ENCODE measurements around the gene AP3B1.
"Not testable (repeated sequence)": the region's sequence is repeated elsewhere in the genome, so short reads cannot be mapped to it uniquely, and the experiment has no call there.

AP3B1 gene

DNA sequence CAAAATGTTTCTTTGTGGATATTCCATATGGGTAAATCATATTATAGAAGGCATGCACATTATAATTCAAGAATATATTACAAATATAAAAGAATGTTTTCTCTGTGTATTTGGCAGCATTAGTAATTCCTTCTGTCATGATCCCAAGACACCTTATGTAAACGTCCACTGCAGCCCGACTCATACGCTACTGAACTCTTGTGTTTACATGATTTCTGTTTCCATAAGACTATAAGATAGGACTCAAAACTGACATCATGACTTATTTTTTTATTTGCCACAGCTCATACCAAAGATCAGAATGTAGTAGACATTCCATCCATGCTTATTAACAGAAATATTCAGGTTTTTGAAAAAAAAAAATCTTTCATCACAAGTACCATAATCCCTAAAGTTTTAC, 234.1 kb downstream of the AP3B1 start:
- FAIRE-seq = no peak

- no peak for FAIRE-seq
Observed at GRCh38 chr5:78058625-78059024, 235.9 kb downstream of the AP3B1 start.

DNA sequence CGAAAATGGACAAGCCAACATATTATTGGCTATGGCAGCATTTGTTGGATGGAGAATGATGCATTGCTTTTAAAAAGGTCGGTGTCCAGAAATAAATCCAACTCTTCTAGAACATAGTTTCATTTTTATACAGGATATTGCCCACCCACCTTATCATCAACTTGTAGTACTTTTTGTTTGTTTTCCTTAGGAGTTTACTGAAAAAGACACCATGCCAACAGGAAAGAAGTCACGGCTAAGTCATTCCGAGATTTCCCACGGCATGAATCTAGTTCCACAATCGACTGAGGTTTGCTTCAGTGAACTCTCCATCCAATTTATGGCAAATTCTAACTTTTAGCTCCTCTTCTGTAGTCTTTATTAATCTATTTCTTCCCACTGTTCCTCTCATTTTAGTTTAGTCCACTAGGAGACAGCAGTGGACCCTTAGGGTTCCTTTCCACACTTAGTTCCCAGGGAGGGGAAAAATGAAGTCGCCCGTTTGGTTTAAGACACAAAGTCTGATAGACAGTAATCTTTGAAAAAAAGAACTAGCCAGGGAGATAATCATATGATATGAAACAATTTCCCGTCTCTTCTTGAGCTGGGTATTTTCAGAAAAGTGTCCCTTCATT, 237.5 kb downstream of the AP3B1 start:
- no peak for FAIRE-seq

GRCh38 chr5:78056053-78056452, 238.4 kb downstream of the AP3B1 start:
- FAIRE-seq = no peak

DNA sequence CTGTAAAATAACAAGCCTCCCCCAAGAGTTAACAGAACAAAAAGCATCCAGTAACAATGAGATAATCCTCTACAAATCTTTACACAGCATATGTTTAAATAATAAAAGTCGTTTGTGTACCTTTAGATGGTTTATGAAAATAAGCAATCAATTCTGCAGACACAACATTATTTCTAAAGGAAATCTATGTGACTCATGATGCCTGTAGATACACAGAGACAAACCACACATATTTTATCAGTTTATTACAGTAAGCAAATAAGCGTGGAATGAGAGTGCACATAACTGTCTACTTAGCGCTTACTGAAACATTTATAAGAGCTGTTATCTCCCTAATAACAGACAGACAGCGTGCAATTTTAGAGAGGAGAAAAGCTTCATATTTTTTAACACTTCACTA, 243.6 kb downstream of the AP3B1 start:
- FAIRE-seq = peak; percentile 83

DNA sequence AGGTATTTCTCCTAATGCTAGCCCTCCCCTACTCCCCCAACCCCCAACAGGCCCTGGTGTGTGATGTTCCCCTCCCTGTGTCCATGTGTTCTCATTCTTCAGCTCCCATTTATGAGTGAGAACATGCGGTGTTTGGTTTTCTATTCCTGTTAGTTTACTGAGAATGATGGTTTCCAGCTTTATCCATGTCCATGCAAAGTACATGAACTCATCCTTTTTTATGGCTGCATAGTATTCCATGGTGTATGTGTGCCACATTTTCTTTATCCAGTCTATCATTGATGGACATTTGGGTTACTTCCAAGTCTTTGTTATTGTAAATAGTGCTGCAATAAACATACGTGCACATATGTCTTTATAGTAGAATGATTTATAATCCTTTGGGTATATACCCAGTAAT, 247.7 kb downstream of the AP3B1 start:
- FAIRE-seq = not testable (repeated sequence)

GRCh38 chr5:78046006-78046405, 248.5 kb downstream of the AP3B1 start:
- no peak for FAIRE-seq

DNA sequence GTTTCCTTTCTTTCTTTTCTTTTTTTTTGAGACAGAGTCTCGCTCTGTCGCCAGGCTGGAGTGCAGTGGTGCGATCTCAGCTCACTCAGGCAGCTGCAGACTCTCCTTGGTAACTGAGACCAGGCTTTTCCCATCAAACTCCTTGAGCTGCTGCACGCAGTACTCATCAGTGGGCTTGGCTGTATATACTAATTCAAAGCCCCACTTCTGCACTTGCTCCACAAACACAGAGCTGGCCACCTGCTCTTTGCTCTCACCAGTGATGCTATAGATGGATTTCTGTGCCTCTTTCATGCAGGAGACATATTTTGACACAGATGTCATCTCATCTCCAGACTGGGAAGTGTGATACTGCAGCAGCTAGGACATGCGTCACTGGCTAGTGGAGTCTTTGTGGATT, 252.7 kb downstream of the AP3B1 start:
- FAIRE-seq = no peak

DNA sequence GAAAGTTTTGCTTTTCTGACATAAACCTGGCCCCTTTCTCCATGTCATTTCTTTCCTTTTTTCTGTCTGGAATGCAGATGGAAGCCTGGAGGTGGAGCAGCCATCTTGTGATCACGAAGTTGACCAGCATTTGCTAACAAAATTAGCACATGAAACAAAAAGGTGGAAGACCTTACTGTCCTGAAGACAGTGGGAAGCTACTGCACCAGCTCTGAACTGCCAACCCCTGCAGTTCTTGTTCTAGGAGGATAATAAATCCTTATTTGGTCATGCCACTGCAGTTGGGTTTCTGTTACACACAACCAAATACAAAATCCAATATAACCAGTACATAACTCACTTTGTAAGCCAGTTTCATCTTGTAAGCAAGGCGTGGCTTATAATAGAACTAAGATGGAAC, 269.0 kb downstream of the AP3B1 start:
- FAIRE-seq = no peak

DNA sequence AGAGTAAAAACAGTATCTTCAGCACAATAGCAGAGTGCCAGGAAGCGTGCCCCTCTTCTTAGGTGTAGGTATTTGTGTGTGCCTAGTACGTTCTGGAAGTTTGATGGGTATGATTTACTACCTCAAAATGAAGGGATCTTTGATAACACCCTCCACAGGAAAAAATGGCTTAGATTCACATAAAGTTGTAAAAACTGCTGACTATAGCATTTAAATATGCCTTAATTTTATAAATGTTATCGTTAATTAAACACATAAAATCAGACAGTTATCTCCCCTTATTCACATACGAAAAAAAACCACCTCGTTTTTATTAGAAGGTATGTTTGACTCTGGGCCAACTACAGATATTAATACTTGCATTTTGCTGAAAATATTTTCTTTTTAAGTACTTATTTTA, 274.8 kb downstream of the AP3B1 start:
- no peak for FAIRE-seq

- no peak for FAIRE-seq
Observed at GRCh38 chr5:78016863-78017529, 277.5 kb downstream of the AP3B1 start.

DNA sequence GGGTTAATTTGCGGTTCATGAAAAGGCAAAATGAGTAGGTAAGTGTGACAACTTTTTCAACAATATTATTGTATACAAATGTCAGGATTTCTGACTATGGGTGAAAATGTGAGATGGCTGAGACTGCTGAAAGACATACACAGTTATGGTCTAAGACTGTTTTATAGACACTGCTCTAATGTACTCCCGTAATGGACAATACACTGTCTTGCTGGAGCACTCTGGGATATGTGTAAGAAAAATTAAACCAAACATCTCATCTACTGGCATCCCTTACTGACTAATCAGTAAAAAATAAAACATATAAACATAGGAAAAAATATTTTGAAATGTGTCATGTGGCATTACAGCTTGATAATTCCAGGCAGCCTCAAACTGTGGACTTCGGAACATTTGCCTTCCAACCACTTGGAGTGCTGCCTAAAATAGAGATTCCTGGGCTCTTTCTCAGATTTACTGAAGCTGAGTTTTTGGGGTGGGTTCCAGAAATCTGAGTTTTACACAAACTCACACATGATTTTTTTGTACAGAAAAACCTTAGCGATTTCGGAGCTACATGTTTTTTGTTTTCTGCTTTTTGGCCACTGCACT, 284.5 kb downstream of the AP3B1 start:
- no peak for FAIRE-seq

GRCh38 chr5:78008356-78008967, 286.0 kb downstream of the AP3B1 start:
- FAIRE-seq = peak; percentile 86

- FAIRE-seq = no peak
Observed at GRCh38 chr5:78007233-78007632, 287.3 kb downstream of the AP3B1 start.

DNA sequence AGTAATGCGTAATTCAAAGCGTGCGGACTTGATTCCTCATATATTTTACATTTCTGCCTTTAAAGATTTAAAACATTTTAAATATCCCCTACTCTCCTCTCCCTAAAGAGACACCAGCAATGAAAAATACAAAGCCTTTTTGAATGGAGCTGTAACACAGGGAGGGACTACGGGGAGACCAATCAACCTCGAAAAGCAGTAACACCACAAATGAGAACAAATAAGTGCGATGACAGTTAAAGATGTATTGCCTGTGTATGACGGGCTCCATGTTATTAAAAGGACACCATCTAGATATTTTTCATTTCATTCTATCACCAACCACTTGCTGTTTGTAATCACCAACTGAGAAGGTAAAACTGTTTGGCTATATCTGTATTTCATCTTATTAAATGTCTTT, 288.0 kb downstream of the AP3B1 start:
- no peak for FAIRE-seq

DNA sequence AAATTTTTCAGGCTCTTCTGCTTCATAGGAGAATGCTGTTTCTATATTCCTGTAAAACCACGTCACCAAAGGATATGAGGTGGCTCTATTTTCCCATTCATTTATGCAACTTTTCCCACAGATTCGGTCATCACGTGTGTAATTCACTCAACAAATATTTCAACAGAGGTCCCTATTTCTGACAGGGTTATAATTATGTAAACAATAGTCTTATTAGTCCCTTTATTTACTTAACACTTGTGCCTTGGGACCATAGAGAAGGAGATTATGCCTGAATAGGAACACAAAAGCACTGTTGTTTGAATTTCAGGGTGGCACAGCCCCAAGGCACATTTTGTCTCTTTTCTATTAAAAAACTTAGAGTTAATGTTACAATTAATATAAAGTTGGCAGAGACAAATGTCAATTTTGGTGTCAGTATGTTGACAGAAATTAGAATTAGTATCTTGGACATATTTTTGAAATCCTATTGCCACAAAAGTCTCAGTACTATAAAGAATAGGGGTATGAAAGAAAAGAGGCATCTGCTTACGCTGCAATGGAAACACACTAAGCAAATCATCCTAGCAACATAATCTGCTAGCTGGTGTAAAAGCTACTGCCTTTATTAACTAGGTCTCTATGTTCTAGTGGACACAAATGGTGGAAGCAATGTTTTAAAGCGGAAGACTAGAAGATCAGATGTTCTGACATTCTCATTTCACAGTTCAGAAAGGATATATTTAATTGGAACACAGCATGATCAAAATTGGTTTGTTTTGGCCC, 289.3 kb downstream of the AP3B1 start:
- FAIRE-seq = no peak

DNA sequence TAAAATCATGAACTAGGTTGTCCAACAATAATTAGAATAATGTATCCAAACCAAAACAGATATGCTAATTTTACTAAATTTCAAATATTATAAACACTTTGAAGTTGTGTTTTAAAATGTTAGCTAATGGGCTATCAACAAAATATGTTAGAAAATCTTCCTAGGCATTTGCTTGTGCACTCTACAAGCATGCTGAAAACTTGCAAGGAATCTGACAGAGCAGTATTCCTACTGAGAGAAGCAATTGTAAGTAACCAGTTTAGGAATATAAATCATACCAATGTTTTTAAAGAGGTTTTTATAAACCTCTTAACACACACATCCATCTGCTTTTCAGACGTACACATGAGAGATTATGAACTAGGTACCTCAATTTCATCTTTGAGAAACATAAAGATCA, 289.9 kb downstream of the AP3B1 start:
- peak; percentile 21 for FAIRE-seq

GRCh38 chr5:78003919-78004318, 290.6 kb downstream of the AP3B1 start:
- no peak for FAIRE-seq

DNA sequence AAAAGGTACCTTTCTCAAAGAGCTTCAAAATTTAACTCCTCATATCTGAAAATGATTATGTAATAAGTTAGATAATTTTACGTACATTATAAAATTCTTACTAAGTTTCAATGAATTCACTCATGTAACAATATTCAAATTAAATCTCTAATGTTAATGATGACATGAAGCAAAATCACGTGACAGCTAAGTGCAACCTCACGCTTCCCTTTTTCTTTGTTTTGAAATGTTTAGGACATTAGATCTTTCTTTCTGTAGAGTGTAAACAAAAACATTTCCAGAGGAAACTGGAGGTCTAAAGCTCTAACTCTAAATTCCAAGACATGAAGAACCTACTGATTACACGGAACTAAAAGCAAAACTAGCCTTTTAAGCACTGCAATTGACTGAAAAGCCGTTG, 291.0 kb downstream of the AP3B1 start:
- peak; percentile 41 for FAIRE-seq

DNA sequence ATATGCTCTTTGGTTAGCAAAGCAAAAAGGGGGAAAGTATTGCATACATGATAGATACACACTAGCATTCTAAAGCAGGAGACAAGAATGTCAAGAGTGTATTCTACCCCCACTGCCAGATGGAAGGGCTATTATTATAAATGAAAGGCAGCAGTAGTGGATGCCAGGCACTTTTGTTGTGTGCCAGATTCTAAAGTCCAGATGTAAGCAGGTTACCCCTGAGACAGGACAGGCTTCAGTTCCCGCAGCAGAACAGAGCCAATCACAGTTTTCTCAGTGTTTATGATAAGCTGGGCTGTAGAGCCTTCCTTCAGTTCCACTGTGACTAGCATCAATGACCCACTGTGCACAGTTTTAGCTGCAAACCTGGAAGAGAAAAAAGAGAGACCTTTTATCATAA, 291.8 kb downstream of the AP3B1 start:
- no peak for FAIRE-seq

DNA sequence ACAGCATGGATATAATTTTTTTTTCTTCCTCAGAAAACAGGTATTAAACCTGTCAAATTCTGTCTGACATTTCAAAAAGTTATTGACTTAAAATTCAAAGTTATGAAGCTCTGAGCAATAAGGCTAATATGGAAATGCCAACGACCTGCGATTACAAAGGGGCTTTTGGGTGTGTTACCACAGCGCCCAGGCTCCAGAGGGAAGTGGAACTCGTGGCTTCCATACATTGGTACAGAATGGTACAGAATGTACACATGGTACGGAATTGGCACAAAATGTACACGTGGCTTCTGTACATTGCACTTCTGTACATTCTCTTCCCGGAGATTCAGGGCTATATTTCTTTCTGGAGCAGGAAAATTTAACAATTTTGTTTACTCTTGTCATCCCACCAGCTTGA, 293.3 kb downstream of the AP3B1 start:
- FAIRE-seq = no peak

GRCh38 chr5:78000191-78000590, 294.3 kb downstream of the AP3B1 start:
- FAIRE-seq = no peak

GRCh38 chr5:77999399-77999798, 295.1 kb downstream of the AP3B1 start:
- no peak for FAIRE-seq

Data from endometrium (tissue), 2 donors.